Measurements from ENCODE around the gene ACTR10.

Gene ACTR10

GRCh38 chr14:58199726-58200479 lies at the start of gene ACTR10:
Gene ACTR10, plus strand, starts transcription at chr14:58200149. Its CDS starts 69 bp downstream, at chr14:58200218.
- peak; percentile 91 for DNase-seq

DNA sequence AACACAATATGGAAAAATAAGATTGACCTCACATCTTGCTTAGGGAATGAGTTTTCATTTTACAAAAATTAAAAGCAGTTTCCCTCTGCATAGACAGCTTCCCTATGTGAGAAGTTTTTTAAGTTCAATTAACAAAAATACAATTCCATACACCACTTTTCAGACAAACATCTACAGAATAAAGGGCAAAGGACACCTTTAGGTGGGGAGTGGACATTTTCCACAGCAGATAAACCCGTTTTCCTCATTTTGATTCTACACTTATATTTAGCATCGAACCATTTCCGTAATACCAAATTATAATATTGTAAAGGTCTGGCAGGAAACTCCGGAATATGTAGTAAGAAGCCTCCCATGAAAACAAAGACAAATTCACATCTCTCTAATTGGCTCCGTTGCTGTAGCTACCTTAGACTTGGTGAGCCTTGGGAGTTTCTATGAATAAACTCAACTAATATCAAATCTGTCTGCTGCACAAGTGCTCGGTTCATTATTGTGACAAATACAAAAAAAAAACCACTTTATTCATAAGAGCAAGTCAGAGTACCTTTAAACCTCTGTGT lies 49.6 kb upstream of the ACTR10 start:
- no peak for DNase-seq

DNA sequence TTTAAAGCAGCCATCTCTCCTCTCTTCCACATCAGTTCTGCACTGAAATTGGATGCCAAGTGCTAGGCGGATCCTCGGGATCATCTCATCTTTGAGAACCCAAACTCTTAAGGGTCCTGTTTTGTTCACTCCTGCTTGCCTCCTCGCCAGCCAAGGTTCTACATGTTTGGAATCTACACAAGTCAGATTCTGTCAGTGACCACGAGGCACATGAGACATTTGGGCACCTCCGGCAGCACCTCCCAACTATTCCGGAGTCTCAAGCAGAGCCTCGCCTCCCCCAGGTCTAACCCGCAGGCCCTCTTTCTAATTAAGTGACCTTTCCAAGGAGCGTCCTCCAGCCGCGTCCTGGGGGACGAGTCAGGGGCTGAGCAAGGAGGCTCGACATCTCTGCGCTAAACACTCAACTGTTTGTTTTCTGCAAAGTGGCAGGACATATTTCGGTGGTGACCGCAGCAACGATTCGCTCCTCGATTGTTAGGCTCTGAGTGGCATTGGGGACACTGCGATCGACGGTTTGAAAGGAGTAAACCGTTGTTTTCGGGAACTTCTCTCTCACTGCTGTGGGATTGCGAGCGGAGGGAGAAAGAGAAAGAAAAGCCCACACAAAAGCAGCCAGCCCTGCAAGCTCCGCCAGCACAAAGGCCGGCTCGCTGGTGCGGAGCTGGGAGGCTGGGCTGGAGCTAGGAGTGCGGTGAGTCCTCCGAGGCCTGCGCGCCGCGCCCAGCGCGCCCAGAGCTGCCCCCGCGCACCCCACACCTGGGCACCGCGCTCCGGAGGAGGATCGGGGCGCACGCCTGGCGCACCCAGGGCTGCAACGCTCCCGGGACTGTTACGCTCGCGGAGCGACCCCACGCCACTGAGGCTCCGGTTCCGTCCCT lies 48.6 kb upstream of the ACTR10 start:
- peak; percentile 11 for DNase-seq

DNA sequence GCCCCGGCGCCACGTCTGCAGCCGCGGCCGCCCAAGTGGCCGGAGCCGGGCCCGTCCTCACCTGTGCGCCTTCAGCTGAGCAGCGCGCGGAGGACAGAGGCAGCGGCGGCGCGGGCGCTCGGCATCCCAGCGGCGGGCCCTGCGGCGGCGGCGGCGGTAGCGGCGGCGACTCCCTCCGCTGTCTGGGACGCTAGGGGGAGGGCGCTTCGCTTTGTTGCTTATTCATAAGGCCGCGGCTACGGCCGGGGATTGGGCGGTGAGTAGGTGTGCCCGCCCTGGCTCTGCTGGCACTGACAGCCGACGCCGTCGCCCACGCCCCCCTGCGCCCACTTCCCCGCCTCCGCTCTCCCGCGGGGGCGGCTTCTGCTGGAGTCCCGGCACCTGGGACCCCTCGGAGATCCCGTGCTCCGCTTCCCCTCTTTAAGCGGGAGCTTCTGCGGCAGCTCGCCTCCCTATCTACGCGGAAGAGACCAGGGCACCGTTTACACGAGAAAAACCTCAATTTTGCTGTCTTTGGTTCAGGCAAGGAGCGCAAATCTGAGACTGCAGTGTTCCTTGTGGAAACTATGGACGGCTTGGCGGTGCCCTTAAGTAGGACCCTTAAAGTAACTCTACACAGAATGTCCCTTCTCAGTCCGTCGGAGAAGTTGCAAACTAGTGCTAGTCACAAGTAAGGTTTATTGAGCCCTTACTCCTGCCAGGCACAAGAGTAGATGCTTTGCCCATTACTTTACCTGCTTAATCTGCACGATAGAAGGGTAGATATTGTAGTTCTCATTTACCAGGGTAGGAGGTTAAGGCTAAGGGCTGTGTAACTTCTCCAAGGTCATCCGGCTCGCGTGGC lies 47.7 kb upstream of the ACTR10 start, which contains the start of gene ARMH4:
TSS of gene ARMH4 (minus strand) at position 200 of the 844 bp plus-strand sequence. CDS start 12,855 bp downstream, outside the sequence.
- DNase-seq: peak; percentile 62

DNA sequence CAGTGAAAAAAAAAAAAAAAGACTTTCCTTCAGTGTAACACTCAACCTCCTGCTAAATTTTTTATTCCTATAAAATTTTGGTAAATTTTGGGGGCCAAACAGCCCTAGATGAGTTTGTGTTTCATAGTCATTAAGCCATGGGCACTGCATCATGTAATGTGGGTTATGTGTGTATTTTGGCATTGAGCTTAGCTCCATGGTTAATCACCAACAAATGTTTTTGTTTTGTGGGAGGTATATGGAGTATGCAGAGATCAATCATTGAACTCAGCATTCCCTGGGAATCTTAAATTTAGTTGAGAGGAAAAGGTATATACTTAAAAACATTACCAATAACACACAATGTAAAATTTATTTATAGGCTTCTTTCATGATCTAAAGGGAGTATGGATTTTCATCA lies 39.4 kb upstream of the ACTR10 start:
- DNase-seq: no peak

GRCh38 chr14:58166005-58166983 lies 33.7 kb upstream of the ACTR10 start:
- peak; percentile 74 for DNase-seq

DNA sequence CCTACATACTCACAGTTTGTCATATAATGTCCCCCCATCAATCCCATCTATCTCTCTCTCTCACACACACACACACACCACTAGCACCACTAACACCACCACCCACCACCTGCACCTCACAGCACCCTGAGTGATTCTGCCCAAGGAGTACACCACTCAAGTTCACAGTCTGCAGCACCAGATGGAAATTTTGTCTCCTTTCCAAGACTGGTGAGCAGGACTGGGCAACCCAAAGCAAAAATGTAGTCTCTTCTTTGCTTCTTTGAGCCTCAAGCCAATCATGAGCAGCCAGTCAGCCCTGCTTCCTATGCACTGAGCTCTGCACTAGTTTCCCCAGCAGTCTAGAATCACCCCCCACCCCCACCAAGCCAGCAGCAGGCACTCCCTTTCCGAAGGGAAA lies 32.9 kb upstream of the ACTR10 start:
- DNase-seq: no peak

DNA sequence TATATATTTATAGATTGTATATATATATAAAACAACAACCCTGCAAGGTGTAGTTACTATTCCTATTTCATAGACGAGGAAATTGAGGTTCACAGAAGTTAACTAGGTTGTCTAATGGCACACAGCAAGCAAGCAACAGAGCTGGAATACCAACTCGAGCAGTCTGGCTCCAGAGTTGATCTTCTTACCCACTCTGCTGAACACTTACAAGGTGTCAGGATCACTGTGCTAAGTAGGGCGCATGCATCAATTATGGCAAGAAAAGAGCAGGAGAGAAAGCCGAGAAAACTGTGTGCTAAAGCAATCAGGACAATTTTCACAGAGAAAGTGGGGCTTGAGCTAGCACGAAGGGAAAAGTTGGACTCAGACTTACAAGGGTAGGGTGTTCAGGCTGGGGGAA lies 32.1 kb upstream of the ACTR10 start:
- DNase-seq: no peak

DNA sequence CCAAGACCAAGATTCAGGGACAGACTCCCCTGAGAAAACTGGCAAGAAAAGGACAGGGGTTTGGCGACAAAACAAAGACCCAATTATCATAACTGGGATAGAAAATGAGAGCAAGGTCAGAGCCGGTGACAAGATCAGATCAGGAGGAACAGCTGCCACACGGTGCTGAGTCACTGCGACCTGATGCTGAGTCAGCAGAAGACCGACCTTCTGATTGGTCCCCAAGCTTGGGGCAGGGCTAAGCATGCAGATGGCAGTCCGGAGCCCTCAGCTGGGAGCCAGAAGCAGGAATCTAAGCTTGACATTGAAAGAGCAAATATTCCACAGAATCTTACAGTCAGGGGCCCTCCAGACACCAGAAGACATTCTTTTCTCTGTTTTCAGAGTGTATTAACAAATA lies 28.9 kb upstream of the ACTR10 start:
- peak; percentile 53 for DNase-seq

GRCh38 chr14:58177125-58177524 lies 22.8 kb upstream of the ACTR10 start:
- no peak for DNase-seq

DNA sequence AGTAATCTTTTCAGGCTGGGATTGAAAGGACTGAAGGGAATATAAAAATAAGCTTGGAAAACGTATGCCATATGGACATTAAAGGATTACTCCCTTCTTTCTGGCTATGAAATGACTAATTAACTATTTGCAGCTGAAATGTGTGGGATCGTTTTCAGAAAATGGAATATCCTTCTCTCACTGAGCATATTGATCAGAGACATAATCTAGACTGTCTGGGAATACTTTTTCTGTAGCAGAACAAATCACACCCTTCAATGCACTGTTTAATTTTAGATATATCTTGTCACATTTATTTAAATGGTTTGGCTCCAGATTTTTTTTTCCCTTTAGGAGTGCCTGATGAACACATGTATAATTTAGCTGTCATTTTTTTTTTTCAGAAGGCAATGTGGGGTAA lies 10.8 kb upstream of the ACTR10 start:
- no peak for DNase-seq

DNA sequence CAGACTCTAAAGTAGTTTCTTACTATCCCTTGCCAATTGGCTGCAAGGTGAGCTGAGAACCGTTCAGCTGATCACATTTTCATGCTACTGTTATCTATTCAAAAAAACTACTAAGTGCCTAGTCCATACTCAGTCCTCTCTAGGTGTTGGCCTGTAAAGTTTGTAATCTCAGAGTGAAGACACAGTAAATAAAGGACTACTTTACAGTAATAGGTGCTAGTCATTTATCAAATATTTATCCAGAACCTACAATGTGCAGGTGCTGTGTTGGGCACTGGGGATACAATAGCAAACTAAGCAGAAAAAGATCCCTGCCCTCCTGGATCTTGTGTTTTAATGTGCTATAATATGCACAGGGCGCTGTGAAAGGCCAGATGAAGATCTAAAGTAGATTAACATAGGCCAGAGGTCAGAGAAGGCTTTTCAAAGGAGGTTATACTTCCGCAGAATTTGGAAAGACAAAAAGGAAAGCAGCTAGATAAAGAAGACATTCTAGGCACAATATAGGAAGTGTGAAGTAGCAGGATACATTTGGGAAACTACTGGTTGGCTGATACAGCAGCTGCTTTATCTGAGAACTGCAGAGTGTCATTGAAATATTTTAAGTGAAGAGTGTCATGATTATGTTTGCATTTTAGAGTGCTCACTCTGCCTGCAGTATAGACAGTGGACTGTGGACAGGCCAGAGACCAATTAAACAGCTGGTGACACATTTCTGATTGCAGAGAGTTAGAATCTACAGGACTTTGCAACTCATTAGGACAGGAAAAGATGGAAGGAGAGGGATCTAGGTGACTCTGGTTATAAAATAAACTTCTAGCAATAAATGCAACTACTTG lies 8.0 kb upstream of the ACTR10 start:
- no peak for DNase-seq

GRCh38 chr14:58193542-58193941 lies 6.4 kb upstream of the ACTR10 start:
- no peak for DNase-seq

GRCh38 chr14:58196198-58196597 lies 3.8 kb upstream of the ACTR10 start:
- no peak for DNase-seq

DNA sequence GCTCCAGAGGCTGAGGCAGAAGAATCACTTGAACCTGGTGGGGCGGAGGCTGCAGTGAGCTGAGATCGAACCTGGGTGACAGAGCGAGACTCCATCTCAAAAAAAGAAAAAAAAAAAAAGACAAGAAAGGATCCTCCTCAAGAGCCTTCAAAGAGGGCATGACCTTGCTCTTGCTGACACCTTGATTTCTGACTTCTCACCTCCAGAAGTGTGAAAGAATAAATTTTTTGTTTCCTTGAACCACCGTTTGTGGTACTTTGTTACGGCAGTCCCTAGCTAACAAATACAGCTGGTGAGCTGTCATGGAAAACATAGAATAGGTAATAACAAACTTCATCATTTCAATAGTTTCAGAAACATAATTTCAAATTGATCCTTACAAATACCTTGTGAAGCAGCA lies 1.9 kb upstream of the ACTR10 start:
- no peak for DNase-seq

- no peak for DNase-seq
Measured at GRCh38 chr14:58200480-58200841, 512 bp downstream of the ACTR10 start.

- DNase-seq: no peak
Measured at GRCh38 chr14:58200846-58201245, 897 bp downstream of the ACTR10 start.

- no peak for DNase-seq
Measured at GRCh38 chr14:58213176-58213575, 13.2 kb downstream of the ACTR10 start.

DNA sequence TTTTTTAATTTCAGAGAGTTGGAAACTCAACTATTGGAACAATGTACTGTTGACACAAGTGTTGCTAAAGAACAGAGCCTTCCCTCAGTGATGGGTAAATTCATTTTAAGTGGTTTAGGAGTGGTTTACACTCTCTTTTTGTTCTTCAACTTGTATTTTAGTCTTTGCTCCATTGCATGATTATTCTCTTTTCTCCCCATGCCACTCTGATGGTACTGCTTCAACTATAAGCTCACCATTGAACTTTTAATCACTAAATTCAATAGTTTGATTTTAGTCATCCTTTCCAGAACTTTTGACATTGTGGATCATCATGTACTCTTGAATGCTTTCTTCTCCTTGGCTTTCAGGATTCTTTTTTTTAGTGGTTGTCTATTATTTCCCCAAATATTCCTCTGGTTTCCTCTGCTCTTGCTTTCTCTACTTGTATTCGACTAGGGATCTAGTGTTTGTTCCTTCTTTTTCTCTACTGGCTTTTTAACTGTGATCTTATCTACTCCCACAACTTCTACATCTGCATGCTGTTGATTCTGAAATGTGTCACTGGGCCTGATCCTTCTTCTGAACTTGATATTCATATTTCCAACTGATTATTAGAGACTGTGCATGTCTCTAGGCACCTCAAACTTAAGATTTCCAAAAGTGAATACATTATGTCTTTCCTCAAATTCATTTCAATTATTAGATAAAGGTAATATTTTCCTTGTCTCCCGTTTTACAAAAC lies 15.4 kb downstream of the ACTR10 start:
- DNase-seq: no peak

DNA sequence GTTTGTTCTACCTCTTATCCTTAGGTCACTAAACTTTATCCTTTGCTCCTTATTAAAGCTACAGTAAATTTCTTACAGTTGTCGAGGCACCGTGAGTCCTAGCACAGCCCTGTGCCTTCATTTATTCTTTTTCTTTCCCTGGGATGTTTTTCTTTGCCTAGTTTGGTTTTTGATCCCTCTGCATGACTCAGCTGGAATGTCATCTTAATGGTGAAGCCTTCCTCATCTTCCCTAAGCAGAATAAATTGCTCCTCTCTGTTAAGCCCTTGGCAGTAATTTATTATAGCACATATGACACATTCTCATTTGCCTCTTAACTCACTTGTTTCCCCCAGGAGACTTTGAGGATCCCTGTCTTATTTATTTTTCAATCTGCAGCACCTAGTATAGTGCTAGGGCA lies 16.6 kb downstream of the ACTR10 start:
- DNase-seq: no peak
